Neural cell (in vitro differentiated cells): ENCODE measurements around the gene CDH8.

ENCODE experiments used
- EP300 ChIP-seq: fragments of 450-650 bp; conservative IDR thresholded peaks from 2 replicates; pipeline ENCODE4 v1.6.1; 2014; ENCODE audit warnings: antibody characterized with exemption, mild to moderate bottlenecking, moderate library complexity; ENCODE audit not compliant: poor library complexity, severe bottlenecking
- MXI1 ChIP-seq: fragments of 450-650 bp; conservative IDR thresholded peaks from 2 replicates; pipeline ENCODE4 v1.6.1; 2014; ENCODE audit warnings: antibody characterized with exemption, mild to moderate bottlenecking; ENCODE audit not compliant: poor library complexity, severe bottlenecking
- TAF1 ChIP-seq: IDR thresholded peaks from 2 replicates; pipeline ENCODE4 v1.6.1; 2012; ENCODE audit warnings: low read depth
- TF ChIP-seq, protein P1 (sequence below): fragments of 450-650 bp; IDR thresholded peaks from 2 replicates; pipeline ENCODE4 v1.5.1; 2014; ENCODE audit warnings: antibody characterized with exemption, mild to moderate bottlenecking, moderate library complexity; ENCODE audit not compliant: poor library complexity, severe bottlenecking
- TF ChIP-seq, protein P2 (sequence below): IDR thresholded peaks from 2 replicates; pipeline ENCODE4 v1.6.1; 2012; ENCODE audit warnings: borderline replicate concordance

DNA sequence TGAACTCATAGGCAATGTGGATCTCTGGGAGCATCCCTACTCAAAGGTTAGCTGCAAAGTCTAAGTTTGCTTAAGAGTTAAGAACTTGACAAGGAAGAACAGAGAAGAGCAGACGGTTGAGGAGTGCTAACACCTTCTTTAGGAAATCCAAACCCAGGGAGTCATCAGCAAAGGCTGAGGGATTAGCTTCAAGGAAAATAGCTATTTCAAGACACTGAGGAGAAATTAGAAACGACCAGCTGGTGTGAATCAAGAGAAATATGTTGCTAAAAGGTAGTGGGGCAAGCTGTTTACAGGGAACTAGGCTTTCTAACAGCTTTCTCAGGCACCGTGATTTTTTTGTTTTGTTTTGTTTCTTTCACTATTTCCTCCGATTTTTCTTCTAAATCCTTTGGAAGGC lies 90.7 kb downstream of the CDH8 start:
- TF ChIP-seq EP300 (no peak), TAF1 (no peak), MXI1 (no peak)
- TF ChIP-seq, protein P1, sequence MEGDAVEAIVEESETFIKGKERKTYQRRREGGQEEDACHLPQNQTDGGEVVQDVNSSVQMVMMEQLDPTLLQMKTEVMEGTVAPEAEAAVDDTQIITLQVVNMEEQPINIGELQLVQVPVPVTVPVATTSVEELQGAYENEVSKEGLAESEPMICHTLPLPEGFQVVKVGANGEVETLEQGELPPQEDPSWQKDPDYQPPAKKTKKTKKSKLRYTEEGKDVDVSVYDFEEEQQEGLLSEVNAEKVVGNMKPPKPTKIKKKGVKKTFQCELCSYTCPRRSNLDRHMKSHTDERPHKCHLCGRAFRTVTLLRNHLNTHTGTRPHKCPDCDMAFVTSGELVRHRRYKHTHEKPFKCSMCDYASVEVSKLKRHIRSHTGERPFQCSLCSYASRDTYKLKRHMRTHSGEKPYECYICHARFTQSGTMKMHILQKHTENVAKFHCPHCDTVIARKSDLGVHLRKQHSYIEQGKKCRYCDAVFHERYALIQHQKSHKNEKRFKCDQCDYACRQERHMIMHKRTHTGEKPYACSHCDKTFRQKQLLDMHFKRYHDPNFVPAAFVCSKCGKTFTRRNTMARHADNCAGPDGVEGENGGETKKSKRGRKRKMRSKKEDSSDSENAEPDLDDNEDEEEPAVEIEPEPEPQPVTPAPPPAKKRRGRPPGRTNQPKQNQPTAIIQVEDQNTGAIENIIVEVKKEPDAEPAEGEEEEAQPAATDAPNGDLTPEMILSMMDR: no peak
- TF ChIP-seq, protein P2, sequence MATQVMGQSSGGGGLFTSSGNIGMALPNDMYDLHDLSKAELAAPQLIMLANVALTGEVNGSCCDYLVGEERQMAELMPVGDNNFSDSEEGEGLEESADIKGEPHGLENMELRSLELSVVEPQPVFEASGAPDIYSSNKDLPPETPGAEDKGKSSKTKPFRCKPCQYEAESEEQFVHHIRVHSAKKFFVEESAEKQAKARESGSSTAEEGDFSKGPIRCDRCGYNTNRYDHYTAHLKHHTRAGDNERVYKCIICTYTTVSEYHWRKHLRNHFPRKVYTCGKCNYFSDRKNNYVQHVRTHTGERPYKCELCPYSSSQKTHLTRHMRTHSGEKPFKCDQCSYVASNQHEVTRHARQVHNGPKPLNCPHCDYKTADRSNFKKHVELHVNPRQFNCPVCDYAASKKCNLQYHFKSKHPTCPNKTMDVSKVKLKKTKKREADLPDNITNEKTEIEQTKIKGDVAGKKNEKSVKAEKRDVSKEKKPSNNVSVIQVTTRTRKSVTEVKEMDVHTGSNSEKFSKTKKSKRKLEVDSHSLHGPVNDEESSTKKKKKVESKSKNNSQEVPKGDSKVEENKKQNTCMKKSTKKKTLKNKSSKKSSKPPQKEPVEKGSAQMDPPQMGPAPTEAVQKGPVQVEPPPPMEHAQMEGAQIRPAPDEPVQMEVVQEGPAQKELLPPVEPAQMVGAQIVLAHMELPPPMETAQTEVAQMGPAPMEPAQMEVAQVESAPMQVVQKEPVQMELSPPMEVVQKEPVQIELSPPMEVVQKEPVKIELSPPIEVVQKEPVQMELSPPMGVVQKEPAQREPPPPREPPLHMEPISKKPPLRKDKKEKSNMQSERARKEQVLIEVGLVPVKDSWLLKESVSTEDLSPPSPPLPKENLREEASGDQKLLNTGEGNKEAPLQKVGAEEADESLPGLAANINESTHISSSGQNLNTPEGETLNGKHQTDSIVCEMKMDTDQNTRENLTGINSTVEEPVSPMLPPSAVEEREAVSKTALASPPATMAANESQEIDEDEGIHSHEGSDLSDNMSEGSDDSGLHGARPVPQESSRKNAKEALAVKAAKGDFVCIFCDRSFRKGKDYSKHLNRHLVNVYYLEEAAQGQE: no peak
